Activated T-helper 1 cell treated with Interleukin-2 at 50 U/mL for 16 hours (primary cell): Measurements from ENCODE around the gene PLCD1.
A peak's percentile ranks its signal among the peaks of the same experiment; 100 is the strongest.

Experiments
- DNase-seq: peaks from one replicate; pipeline ENCODE4 v3.0.0-alpha.2; 2020; ENCODE audit warnings: low read depth

The PLCD1 gene

GRCh38 chr3:38016847-38017444, 12.5 kb downstream of the PLCD1 start:
- DNase-seq: no peak

DNA sequence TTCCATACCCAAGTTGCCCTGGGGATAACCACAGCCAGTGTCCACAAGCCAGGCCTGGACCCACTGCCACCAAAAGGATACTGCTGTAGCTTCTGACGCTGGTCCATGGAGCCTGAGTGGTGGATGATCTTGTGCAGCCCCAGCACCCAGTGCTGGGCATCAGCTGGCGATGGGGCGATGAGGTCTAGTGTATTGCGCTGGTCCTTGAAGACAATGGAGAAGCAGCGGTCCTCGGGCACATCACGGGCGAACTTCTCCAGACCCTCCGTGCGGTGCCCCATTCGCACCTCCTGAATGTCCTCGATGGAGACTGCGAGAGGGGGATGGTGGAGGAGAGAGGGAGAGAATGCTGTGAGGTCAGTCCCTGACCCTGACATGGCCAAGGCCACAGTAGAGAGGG, 13.0 kb downstream of the PLCD1 start:
- no peak for DNase-seq

GRCh38 chr3:38015984-38016383, 13.5 kb downstream of the PLCD1 start:
- DNase-seq: no peak

GRCh38 chr3:38015485-38015884, 14.0 kb downstream of the PLCD1 start:
- DNase-seq: no peak

- no peak for DNase-seq
Measured at GRCh38 chr3:38011111-38011510, 18.3 kb downstream of the PLCD1 start.

GRCh38 chr3:38009807-38010591, 19.4 kb downstream of the PLCD1 start:
- DNase-seq: no peak

- DNase-seq: no peak
Measured at GRCh38 chr3:38008971-38009580, 20.4 kb downstream of the PLCD1 start.

GRCh38 chr3:38008191-38008701, 21.2 kb downstream of the PLCD1 start:
- no peak for DNase-seq

DNA sequence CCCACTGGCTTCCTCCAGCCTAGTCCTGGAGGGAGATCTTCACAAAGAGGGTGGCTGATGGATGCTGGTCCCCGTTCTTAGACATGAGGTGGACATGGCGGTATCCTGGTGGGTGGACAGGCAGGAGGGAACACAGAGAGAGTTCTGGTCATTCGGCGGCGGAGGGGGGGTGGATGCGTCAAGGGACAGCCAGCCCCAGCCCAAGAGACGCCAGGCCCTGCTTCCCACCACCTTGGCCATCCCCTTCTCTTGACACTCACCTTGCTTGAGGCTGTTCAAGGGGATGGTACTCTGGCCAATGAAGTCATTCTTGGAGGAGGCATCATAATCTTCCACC, 21.7 kb downstream of the PLCD1 start:
- no peak for DNase-seq

- no peak for DNase-seq
Measured at GRCh38 chr3:38006445-38006995, 22.9 kb downstream of the PLCD1 start.

- DNase-seq: no peak
Measured at GRCh38 chr3:38006031-38006430, 23.4 kb downstream of the PLCD1 start.

DNA sequence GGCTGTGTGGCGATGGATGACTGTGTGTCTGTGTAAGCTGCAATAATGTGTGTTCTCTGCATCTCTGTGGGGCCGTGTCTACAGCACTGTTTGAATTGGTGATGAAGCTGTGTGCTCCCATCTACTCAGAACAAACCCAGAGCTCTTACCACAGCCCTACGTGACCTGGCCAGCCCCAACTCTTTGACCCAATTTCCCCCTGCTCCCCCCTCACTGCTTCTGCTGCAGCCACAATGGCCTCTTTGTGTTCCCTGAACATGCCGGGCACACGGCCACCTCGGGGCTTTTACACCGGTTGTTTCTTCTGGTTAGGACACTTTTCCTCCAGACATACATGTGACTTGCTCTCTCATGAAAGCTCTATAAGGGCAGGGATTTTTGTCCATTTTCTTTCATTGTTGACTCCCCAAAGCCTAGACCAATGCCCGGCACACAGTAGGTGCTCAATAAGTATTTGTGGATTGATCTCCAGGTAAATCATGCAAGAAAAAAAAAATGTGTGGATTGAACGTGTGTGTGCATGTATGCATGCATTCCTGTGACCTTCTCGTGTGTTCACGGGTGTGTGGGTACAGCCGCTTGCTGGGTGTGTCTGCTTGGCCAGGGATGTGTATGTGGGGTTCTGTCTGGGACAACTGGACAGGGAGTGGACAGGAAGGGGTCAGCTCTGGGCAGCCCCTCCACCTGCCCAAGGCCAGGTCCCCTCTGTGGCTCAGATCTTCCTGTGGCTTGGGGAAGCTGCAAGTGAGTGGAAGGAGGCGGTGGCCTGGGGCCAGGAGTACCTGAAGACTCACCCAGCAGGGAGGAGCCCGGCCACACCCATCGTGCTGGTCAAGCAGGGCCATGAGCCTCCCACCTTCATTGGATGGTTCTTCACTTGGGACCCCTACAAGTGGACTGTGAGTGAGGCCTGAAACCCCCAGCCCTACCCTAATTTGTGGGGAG, 24.1 kb downstream of the PLCD1 start:
- DNase-seq: no peak

DNA sequence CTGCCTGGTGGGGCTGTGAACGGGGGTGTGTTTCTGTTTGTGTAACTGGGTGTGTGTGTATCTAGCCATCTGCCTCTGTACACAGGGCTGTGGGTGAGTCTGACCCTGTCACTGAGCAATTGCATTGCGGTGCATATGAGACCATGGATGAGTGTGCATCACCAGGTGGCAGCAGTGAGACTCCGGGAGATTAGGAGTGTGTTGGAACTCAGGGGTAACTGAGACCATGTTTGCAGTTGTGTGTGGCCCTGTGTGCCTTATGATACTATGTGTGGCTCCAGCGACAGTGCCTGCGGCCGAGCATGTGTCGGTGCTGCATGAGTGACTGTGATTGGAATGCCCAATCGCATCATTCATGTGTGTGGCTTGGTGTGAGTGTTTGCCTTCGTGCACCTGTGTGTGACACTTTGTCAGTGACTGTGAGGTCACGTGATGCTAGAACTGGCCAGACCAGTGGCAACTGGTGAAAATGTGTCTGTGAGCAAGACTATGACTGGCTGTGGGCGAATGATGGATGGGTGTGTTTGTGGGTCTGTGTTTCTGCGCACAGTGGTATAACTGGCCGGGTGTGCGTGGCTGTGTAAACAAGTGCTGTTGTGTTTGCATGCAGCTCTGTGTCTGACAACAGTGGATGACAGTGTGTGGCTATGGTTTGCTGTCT, 24.9 kb downstream of the PLCD1 start:
- peak; percentile 27 for DNase-seq

GRCh38 chr3:38003817-38004414, 25.5 kb downstream of the PLCD1 start:
- no peak for DNase-seq

DNA sequence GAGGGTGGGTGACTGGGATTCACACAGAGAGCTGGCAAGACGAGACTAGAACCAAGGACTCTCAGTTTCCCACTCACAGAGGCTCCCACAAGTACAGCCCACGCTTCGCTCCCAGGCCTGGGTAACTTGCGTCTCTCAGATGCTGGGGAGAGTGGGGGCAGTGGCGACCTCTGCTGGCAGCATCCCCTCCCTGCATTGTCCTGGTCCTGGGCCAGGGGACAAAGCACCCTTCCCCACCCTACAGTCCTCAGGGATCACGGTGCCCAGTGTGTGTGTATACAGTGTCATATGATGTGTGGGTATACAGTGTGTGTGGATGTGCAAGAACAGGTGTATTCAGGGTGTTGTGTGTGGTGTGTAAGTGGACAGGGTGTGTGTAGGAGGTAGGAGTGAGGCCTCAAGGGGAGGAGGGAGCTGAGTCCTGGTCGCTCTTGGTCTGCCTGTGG, 26.0 kb downstream of the PLCD1 start:
- DNase-seq: peak; percentile 45

GRCh38 chr3:38002940-38003339, 26.5 kb downstream of the PLCD1 start:
- no peak for DNase-seq

GRCh38 chr3:38002291-38002876, 27.1 kb downstream of the PLCD1 start:
- no peak for DNase-seq

DNA sequence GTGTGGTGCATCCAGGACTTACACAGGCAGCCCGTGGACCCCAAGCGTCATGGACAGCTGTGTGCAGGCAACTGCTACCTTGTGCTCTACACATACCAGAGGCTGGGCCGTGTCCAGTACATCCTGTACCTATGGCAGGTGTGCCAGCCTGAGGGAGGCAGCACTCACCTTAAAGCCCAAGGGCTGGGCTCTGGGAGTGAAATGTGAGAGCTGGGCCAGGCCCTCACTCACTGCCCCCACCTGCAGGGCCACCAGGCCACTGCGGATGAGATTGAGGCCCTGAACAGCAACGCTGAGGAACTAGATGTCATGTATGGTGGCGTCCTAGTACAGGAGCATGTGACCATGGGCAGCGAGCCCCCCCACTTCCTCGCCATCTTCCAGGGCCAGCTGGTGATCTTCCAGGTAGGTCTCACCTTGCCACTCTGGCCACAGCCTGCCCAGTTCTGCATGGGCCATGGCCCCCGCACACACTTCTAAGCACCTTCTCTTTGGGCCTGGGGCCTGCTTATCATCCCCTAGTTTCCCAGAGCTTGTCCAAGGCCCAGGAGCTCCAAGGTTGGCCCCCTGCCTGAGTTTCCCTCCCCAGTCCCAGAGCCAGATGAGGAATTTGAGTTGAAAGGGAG, 27.9 kb downstream of the PLCD1 start:
- no peak for DNase-seq

GRCh38 chr3:38000965-38001455, 28.4 kb downstream of the PLCD1 start:
- no peak for DNase-seq
